Fibroblast of lung (primary cell): ENCODE results near the gene HOMEZ. TPM values are rescaled to one million over a fixed set of nuclear protein-coding genes. Genes with fewer than 3 reads are reported as not detected.
"Not testable (repeated sequence)": the region's sequence is repeated elsewhere in the genome, so short reads cannot be mapped to it uniquely, and the experiment has no call there.

ENCODE experiments used
- DNase-seq, 2 donors: peaks; one replicate each; pipeline versions ENCODE4 v3.0.0 to v3.0.0-alpha.2; 2010; ENCODE audit warnings: low read depth in 2 of 2
- H2AFZ ChIP-seq: 2 replicates; pipeline ENCODE4 v1.5.1; 2012; ENCODE audit warnings: low read length, control low read depth, inconsistent platforms
- H3K27ac ChIP-seq: 2 replicates; pipeline ENCODE4 v1.5.1; 2011; ENCODE audit warnings: low read length, control low read depth; ENCODE audit not compliant: insufficient read depth
- H3K27me3 ChIP-seq: 2 replicates; pipeline ENCODE4 v1.5.1; 2011; ENCODE audit warnings: mild to moderate bottlenecking, low read length; ENCODE audit not compliant: control insufficient read depth, insufficient read depth
- H3K36me3 ChIP-seq: 2 replicates; pipeline ENCODE4 v1.5.1; 2011; ENCODE audit warnings: low read length; ENCODE audit not compliant: control insufficient read depth, insufficient read depth
- H3K4me1 ChIP-seq: 2 replicates; pipeline ENCODE4 v1.5.1; 2011; ENCODE audit warnings: low read length; ENCODE audit not compliant: control insufficient read depth, insufficient read depth; ENCODE audit errors: extremely low read depth
- H3K4me2 ChIP-seq: 2 replicates; pipeline ENCODE4 v1.5.1; 2011; ENCODE audit warnings: low read length, control low read depth; ENCODE audit not compliant: insufficient read depth; ENCODE audit errors: extremely low read depth
- H3K4me3 ChIP-seq, 4 experiments: fragments of 200-600 bp in 1 of 4; sonication (generic) in 1 of 4; replicated peaks in 1 of 4; 2 replicates each; pipeline ENCODE4 v1.5.1; 2011 to 2016; ENCODE audit warnings: low read length in 4 of 4, low read depth in 3 of 4, mild to moderate bottlenecking in 3 of 4, control low read depth in 2 of 4, inconsistent platforms in 1 of 4, mixed read lengths in 1 of 4; ENCODE audit not compliant: insufficient read depth in 1 of 4; ENCODE audit errors: control extremely low read depth in 1 of 4
- H3K79me2 ChIP-seq: 2 replicates; pipeline ENCODE4 v1.5.1; 2012; ENCODE audit warnings: mild to moderate bottlenecking, low read length, inconsistent platforms; ENCODE audit not compliant: control insufficient read depth, insufficient read depth
- H3K9ac ChIP-seq: 2 replicates; pipeline ENCODE4 v1.5.1; 2011; ENCODE audit warnings: mild to moderate bottlenecking, low read length, control low read depth; ENCODE audit not compliant: insufficient read depth
- H3K9me3 ChIP-seq: 2 replicates; pipeline ENCODE4 v1.5.1; 2012; ENCODE audit warnings: low read depth, low read length; ENCODE audit not compliant: control insufficient read depth, insufficient read depth
- H4K20me1 ChIP-seq: 2 replicates; pipeline ENCODE4 v1.5.1; 2011; ENCODE audit warnings: low read length; ENCODE audit not compliant: control insufficient read depth, insufficient read depth; ENCODE audit errors: extremely low read depth
- CTCF ChIP-seq, 2 donors: IDR thresholded peaks in 1 of 2; conservative IDR thresholded peaks in 1 of 2; 1 replicate in 1 of 2; 2 replicates in 1 of 2; pipeline ENCODE4 v1.5.1; 2011 to 2012; ENCODE audit warnings: low read length in 2 of 2, control low read depth in 1 of 2, inconsistent platforms in 1 of 2, low read depth in 1 of 2, mild to moderate bottlenecking in 1 of 2
- EZH2 ChIP-seq: IDR thresholded peaks from 2 replicates; pipeline ENCODE4 v1.5.1; 2012; ENCODE audit warnings: low read length, control low read depth, mild to moderate bottlenecking; ENCODE audit errors: missing control alignments
- polyA plus RNA-seq, 2 donors: library from polyadenylated mRNA; depleted of rRNA in 1 of 2; stranded (reverse) in 1 of 2; unstranded in 1 of 2; fragments of >200 nt; gene quantifications; 2 replicates each; pipeline ENCODE4 v1.2.1, GENCODE V29; 2011 to 2012; ENCODE audit warnings: missing spikeins in 1 of 2
- total RNA-seq: library from RNA; depleted of rRNA; stranded (reverse); fragments of >200 nt; gene quantifications from 2 replicates; pipeline ENCODE4 v1.2.1, GENCODE V29; 2014

Gene HOMEZ
- total and polyA plus RNA-seq, 2 donors (not counting 1 experiment from before 2014, with no cell fraction given) = 4.6 to 7.9 TPM

GRCh38 chr14:23281247-23281646 lies 4.7 kb downstream of the HOMEZ start:
- Histone ChIP-seq H3K9me3 (no peaks in the 10 kb centered on the region), H3K79me2 (no peaks in the 10 kb centered on the region), H3K4me1 (no peaks in the 10 kb centered on the region), H4K20me1 (no peaks in the 10 kb centered on the region), H3K27me3 (no peaks in the 10 kb centered on the region), H3K36me3 (no peaks in the 10 kb centered on the region), H3K4me2 (no peak overlapping the region), H2AFZ (no peak overlapping the region), H3K27ac (no peak overlapping the region), H3K4me3 (no peak overlapping the region), H3K9ac (no peak overlapping the region)
- no peak for TF ChIP-seq EZH2
- no peak for TF ChIP-seq CTCF (conservative IDR thresholded peaks at IDR 0.05 in 1 of 2, IDR thresholded peaks at IDR 0.05 in 1 of 2; ENCODE audit: low read depth in 1 of 2, low read length in 2 of 2)
- no peak for DNase-seq

GRCh38 chr14:23277928-23278327 lies 8.0 kb downstream of the HOMEZ start:
- not testable (repeated sequence) for H3K4me2 ChIP-seq, H3K27ac ChIP-seq, DNase-seq, H3K79me2 ChIP-seq, H3K27me3 ChIP-seq, H3K9ac ChIP-seq, H3K4me3 ChIP-seq, H3K4me1 ChIP-seq, H3K36me3 ChIP-seq, H4K20me1 ChIP-seq, H3K9me3 ChIP-seq, H2AFZ ChIP-seq

GRCh38 chr14:23277189-23277588 lies 8.7 kb downstream of the HOMEZ start:
- no peak overlapping the region for H3K9ac ChIP-seq
- H3K4me1 ChIP-seq = no peaks in the 10 kb centered on the region
- H3K9me3 ChIP-seq = no peaks in the 10 kb centered on the region
- no peak for TF ChIP-seq EZH2
- no peak for TF ChIP-seq CTCF (conservative IDR thresholded peaks at IDR 0.05 in 1 of 2, IDR thresholded peaks at IDR 0.05 in 1 of 2; ENCODE audit: low read depth in 1 of 2, low read length in 2 of 2)
- DNase-seq = no peak
- H3K27me3 ChIP-seq = no peaks in the 10 kb centered on the region
- no peak overlapping the region for H2AFZ ChIP-seq
- H3K79me2 ChIP-seq = no peaks in the 10 kb centered on the region
- H4K20me1 ChIP-seq = no peaks in the 10 kb centered on the region
- H3K27ac ChIP-seq = no peak overlapping the region
- H3K4me2 ChIP-seq = no peak overlapping the region
- H3K36me3 ChIP-seq = no peaks in the 10 kb centered on the region
- no peak overlapping the region for H3K4me3 ChIP-seq
